PFSK-1 (cell line): ENCODE data around the gene WASL.

Experiments
- FOXP2 ChIP-seq: optimal IDR thresholded peaks from 2 replicates; pipeline ENCODE3; 2011; ENCODE audit warnings: borderline replicate concordance, control low read depth, inconsistent platforms; ENCODE audit not compliant: insufficient read depth; ENCODE audit errors: extremely low read length, extremely low read depth
- POLR2AphosphoS5 ChIP-seq: IDR thresholded peaks from 2 replicates; pipeline ENCODE4 v1.6.1; 2012; ENCODE audit warnings: low read depth, mild to moderate bottlenecking, control low read depth, low read length, moderate library complexity
- REST ChIP-seq, 2 experiments: IDR thresholded peaks; 2 replicates each; pipeline versions ENCODE4 v1.6.1 to v1.8.0; 2011 to 2012; ENCODE audit warnings: low read depth in 2 of 2, low read length in 2 of 2, control low read depth in 1 of 2, inconsistent platforms in 1 of 2, mild to moderate bottlenecking in 1 of 2, moderate library complexity in 1 of 2; ENCODE audit not compliant: insufficient read depth in 1 of 2
- SIN3A ChIP-seq: IDR thresholded peaks from 2 replicates; pipeline ENCODE4 v1.6.1; 2012; ENCODE audit warnings: mild to moderate bottlenecking, low read length, moderate library complexity, borderline replicate concordance; ENCODE audit not compliant: insufficient read depth
- TAF1 ChIP-seq: IDR thresholded peaks from 2 replicates; pipeline ENCODE4 v1.6.1; 2012; ENCODE audit warnings: low read length, control low read depth, borderline replicate concordance; ENCODE audit not compliant: insufficient read depth

Gene WASL

GRCh38 chr7:123650595-123650994 lies 98.2 kb downstream of the WASL start:
- TF ChIP-seq POLR2AphosphoS5 (no peak), FOXP2 (no peak), REST (IDR thresholded peaks at IDR 0.05; ENCODE audit: insufficient read depth in 1 of 2, low read depth in 2 of 2, low read length in 2 of 2) (no peak), SIN3A (no peak), TAF1 (no peak)

- TF ChIP-seq REST (IDR thresholded peaks at IDR 0.05; ENCODE audit: insufficient read depth in 1 of 2, low read depth in 2 of 2, low read length in 2 of 2): no peak
- no peak for TF ChIP-seq POLR2AphosphoS5
- no peak for TF ChIP-seq SIN3A
- no peak for TF ChIP-seq TAF1
- TF ChIP-seq FOXP2: no peak
These were observed 98.8 kb downstream of the WASL start for GRCh38 chr7:123649964-123650363.

GRCh38 chr7:123647106-123647730 lies 101.6 kb downstream of the WASL start:
- no peak for TF ChIP-seq SIN3A
- no peak for TF ChIP-seq TAF1
- no peak for TF ChIP-seq FOXP2
- no peak for TF ChIP-seq POLR2AphosphoS5
- no peak for TF ChIP-seq REST (IDR thresholded peaks at IDR 0.05; ENCODE audit: insufficient read depth in 1 of 2, low read depth in 2 of 2, low read length in 2 of 2)

- TF ChIP-seq TAF1 (no peak), SIN3A (no peak), REST (IDR thresholded peaks at IDR 0.05; ENCODE audit: insufficient read depth in 1 of 2, low read depth in 2 of 2, low read length in 2 of 2) (no peak), FOXP2 (no peak), POLR2AphosphoS5 (no peak)
These were observed 103.3 kb downstream of the WASL start for GRCh38 chr7:123645516-123645915.
